HepG2 (cell line): ENCODE measurements around the gene BID. TPM values are rescaled to one million over a fixed set of nuclear protein-coding genes. Genes with fewer than 3 reads are reported as not detected.

Source experiments
- ATAC-seq: fragments of 200-7000 bp; cut with Tn5 transposase; 3 replicates; pipeline ENCODE4 v1.9.1; 2020; ENCODE audit warnings: mild to moderate bottlenecking, moderate library complexity
- BruUV-seq: library from RNA; stranded (reverse); fragments of 400-500 nt; replicated peaks from 2 replicates; lab custom pipeline; 2021; lab: Mats Ljungman, UMichigan
- CTCF ChIA-PET: fragments of 300-600 bp; formaldehyde crosslinking; extraction: SDS; loops from one replicate; lab custom pipeline; 2021; ENCODE audit warnings: low total read pairs, inconsistent platforms, low intra/inter-chr PET ratio; lab: Yijun Ruan, JAX
- POLR2A ChIA-PET: fragments of 350-600 bp; sonication (Branson Sonifier 250); formaldehyde crosslinking; loops from one replicate; lab custom pipeline; 2020; ENCODE audit warnings: antibody characterized with exemption, inconsistent platforms; lab: Yijun Ruan, JAX
- DNase-seq: peaks from one replicate; pipeline ENCODE4 v3.0.0-alpha.2; 2015; ENCODE audit warnings: low spot score
- FAIRE-seq: peaks from 3 replicates; lab custom pipeline; 2011; peaks lifted over from hg19 to GRCh38; lab: Jason Lieb, UNC
- H2AFZ ChIP-seq: one replicate; pipeline ENCODE4 v1.6.1; 2011; ENCODE audit warnings: low read length, inconsistent platforms
- H3K27ac ChIP-seq: fragments of 300-600 bp; 3 replicates; pipeline ENCODE4 v1.8.0; 2011; ENCODE audit warnings: mixed run types, mild to moderate bottlenecking, mixed read lengths, low read length, inconsistent platforms; ENCODE audit not compliant: insufficient read depth; ENCODE audit errors: extremely low read length
- H3K27me3 ChIP-seq, 2 experiments: fragments of 200-600 bp in 1 of 2; 2 replicates in 1 of 2; 3 replicates in 1 of 2; pipeline versions ENCODE4 v1.6.0 to v1.8.0; 2011; ENCODE audit warnings: low read length in 2 of 2, mild to moderate bottlenecking in 2 of 2, moderate library complexity in 2 of 2, inconsistent platforms in 1 of 2; ENCODE audit not compliant: insufficient read depth in 2 of 2, control insufficient read depth in 1 of 2
- H3K36me3 ChIP-seq, 2 experiments: fragments of 200-600 bp in 1 of 2; replicated peaks in 1 of 2; 2 replicates in 1 of 2; 3 replicates in 1 of 2; pipeline versions ENCODE4 v1.5.1 to v1.8.0; 2011; ENCODE audit warnings: low read length in 2 of 2, inconsistent platforms in 1 of 2; ENCODE audit not compliant: insufficient read depth in 2 of 2, control insufficient read depth in 1 of 2
- H3K4me1 ChIP-seq: 2 replicates; pipeline ENCODE4 v1.5.1; 2012; ENCODE audit warnings: low read length, inconsistent platforms; ENCODE audit not compliant: insufficient read depth
- H3K4me2 ChIP-seq: 2 replicates; pipeline ENCODE4 v1.6.0; 2011; ENCODE audit warnings: low read depth, low read length, inconsistent platforms
- H3K4me3 ChIP-seq, 3 experiments: fragments of 200-600 bp in 1 of 3; sonication (generic), shearing (Covaris generic) in 1 of 3; replicated peaks in 1 of 3; 2 replicates each; pipeline ENCODE4 v1.5.1; 2011 to 2016; ENCODE audit warnings: low read length in 3 of 3, inconsistent platforms in 2 of 3, low read depth in 2 of 3, mild to moderate bottlenecking in 2 of 3, control low read depth in 1 of 3, mixed read lengths in 1 of 3; ENCODE audit not compliant: insufficient read depth in 1 of 3
- H3K79me2 ChIP-seq: one replicate; pipeline ENCODE4 v1.6.1; 2011; ENCODE audit warnings: low read length, inconsistent platforms; ENCODE audit not compliant: insufficient read depth
- H3K9ac ChIP-seq: 2 replicates; pipeline ENCODE4 v1.6.0; 2011; ENCODE audit warnings: mild to moderate bottlenecking, low read depth, low read length, inconsistent platforms; ENCODE audit not compliant: insufficient read depth
- H3K9me3 ChIP-seq: 2 replicates; pipeline ENCODE4 v1.5.1; 2012; ENCODE audit warnings: mild to moderate bottlenecking, low read length
- H4K20me1 ChIP-seq: 2 replicates; pipeline ENCODE4 v1.6.0; 2011; ENCODE audit warnings: inconsistent platforms, mild to moderate bottlenecking, low read length, moderate library complexity; ENCODE audit not compliant: insufficient read depth
- NONO ChIP-seq, 2 experiments: fragments of 450-650 bp in 1 of 2; sonication (generic) in 1 of 2; formaldehyde crosslinking in 1 of 2; IDR thresholded peaks in 1 of 2; conservative IDR thresholded peaks in 1 of 2; 2 replicates each; pipeline versions ENCODE4 v1.6.1 to v1.8.0; 2017 to 2022; ENCODE audit warnings: mild to moderate bottlenecking in 1 of 2, missing genetic modification reagents in 1 of 2, moderate library complexity in 1 of 2
- ZNF749 ChIP-seq: sonication (generic); formaldehyde crosslinking; IDR thresholded peaks from 2 replicates; pipeline ENCODE4 v1.8.0; 2022; ENCODE audit warnings: mild to moderate bottlenecking, missing genetic modification reagents, moderate library complexity, borderline replicate concordance
- WGBS: methylation state at CpG from one replicate; pipeline ENCODE4 v1.1.6; 2017; ENCODE audit warnings: low lambda C conversion rate; 5-methylcytosine and 5-hydroxymethylcytosine counted together
- in situ Hi-C: cut with HindIII; loops from 2 replicates; pipeline ENCODE4 v1.10.0; 2017; ENCODE audit warnings: low pct_unique_long_range_greater_than_20kb; ENCODE audit not compliant: extremely low pct_ligation_motif_present
- intact Hi-C: fragments of 100-400 bp; cut with micrococcal nuclease; formaldehyde crosslinking; loops from one replicate; pipeline ENCODE4 v1.10.0; 2022; ENCODE audit not compliant: unreplicated experiment
- polyA plus RNA-seq, 8 experiments: library from polyadenylated mRNA; depleted of rRNA in 3 of 8; stranded (reverse) in 7 of 8; unstranded in 1 of 8; fragments of >200 nt; fragmentation: Illumina TruSeq in 4 of 8; extraction: Trizol in 4 of 8; gene quantifications; 2 replicates each; pipeline versions ENCODE4 v1.2.1 to v1.2.3, GENCODE V29; 2011 to 2016; ENCODE audit warnings: low read depth in 4 of 8, missing spikeins in 1 of 8, mixed read lengths in 1 of 8; ENCODE audit not compliant: insufficient read depth in 1 of 8
- total RNA-seq, 5 experiments: library from RNA; depleted of rRNA; stranded (reverse); fragments of >200 nt; fragmentation: Illumina TruSeq; extraction: Trizol; gene quantifications; 2 replicates each; pipeline ENCODE4 v1.2.3, GENCODE V29; 2016; ENCODE audit warnings: low read depth in 1 of 5
- TF ChIP-seq, protein P1 (sequence below): sonication (generic); formaldehyde crosslinking; IDR thresholded peaks from 2 replicates; pipeline ENCODE4 v1.5.0; 2020; ENCODE audit warnings: mild to moderate bottlenecking, missing genetic modification reagents

BID gene
- total and polyA plus RNA-seq, 2 of the 13 experiments (the other 11 are each of a cell fraction or from before 2014, with no cell fraction given): 35.3 to 51.7 TPM

- ATAC-seq (no peak), FAIRE-seq (no peak)
- no peak overlapping the region for H2AFZ ChIP-seq
Observed at GRCh38 chr22:17784776-17785175, 10.5 kb upstream of the BID start.

More at GRCh38 chr22:17784776-17785175, 10.5 kb upstream of the BID start:
- ChIA-PET POLR2A (interaction anchor here (0.5 to 3.1 kb wide), 5 partner anchors 7 to 30 kb away, joined by 3 to 24 read pairs (median 3); partner anchors contain the start of gene BID), CTCF (interaction anchor here (1.3 to 2.9 kb wide), 2 partner anchors 30 to 42 kb away, joined by 9 to 24 read pairs; no protein-coding TSS in a partner anchor)
- Histone ChIP-seq H3K9me3 (no peaks in the 10 kb centered on the region), H3K4me1 (peaks cover 65% of the 10 kb centered on the region)
- TF ChIP-seq, protein P1, sequence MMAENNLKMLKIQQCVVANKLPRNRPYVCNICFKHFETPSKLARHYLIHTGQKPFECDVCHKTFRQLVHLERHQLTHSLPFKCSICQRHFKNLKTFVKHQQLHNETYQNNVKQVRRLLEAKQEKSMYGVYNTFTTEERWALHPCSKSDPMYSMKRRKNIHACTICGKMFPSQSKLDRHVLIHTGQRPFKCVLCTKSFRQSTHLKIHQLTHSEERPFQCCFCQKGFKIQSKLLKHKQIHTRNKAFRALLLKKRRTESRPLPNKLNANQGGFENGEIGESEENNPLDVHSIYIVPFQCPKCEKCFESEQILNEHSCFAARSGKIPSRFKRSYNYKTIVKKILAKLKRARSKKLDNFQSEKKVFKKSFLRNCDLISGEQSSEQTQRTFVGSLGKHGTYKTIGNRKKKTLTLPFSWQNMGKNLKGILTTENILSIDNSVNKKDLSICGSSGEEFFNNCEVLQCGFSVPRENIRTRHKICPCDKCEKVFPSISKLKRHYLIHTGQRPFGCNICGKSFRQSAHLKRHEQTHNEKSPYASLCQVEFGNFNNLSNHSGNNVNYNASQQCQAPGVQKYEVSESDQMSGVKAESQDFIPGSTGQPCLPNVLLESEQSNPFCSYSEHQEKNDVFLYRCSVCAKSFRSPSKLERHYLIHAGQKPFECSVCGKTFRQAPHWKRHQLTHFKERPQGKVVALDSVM: no peak
- TF ChIP-seq ZNF749 (CRISPR knock-in tag): no peak
- TF ChIP-seq NONO (IDR thresholded peaks at IDR 0.05): no peak
- TF ChIP-seq NONO (CRISPR knock-in tag; conservative IDR thresholded peaks at IDR 0.05): 0 out of 2 replicates have a peak, but pooled peaks have one; percentile 14
- TF ChIP-seq, all 625 proteins: peak for 1
- peak overlapping the region in 1 of 3 experiments; percentile 30; a peak in 1 of 6 replicates for H3K4me3 ChIP-seq
- in situ Hi-C loops (loop anchor here (5.0 kb wide), 1 partner anchor 42 kb away; no protein-coding TSS in a partner anchor), intact Hi-C loops (loop anchor here (1.0 kb wide), 1 partner anchor 226 kb away; no protein-coding TSS in a partner anchor)
- no peaks in the 10 kb centered on the region for H3K27me3 ChIP-seq
- BruUV-seq: no TSS peak
- H3K36me3 ChIP-seq: no peaks in the 10 kb centered on the region; a peak in 1 of 5 replicates
- no peaks in the 10 kb centered on the region for H3K79me2 ChIP-seq
- H3K27ac ChIP-seq: no peak overlapping the region
- WGBS: 90% methylated on average over 3 of the region's 11 CpGs
- no peaks in the 10 kb centered on the region for H4K20me1 ChIP-seq
- H3K4me2 ChIP-seq: peak overlapping the region; percentile 44
- H3K9ac ChIP-seq: no peak overlapping the region
- no peak for DNase-seq
